Kidney (tissue), 14 donors: Measurements from ENCODE around the gene ITPR1. TPM values are rescaled to one million over a fixed set of nuclear protein-coding genes. Genes with fewer than 3 reads are reported as not detected.

ENCODE experiments used
- DNase-seq, 5 donors: peaks; one replicate each; pipeline ENCODE4 v3.0.0-alpha.2; 2013 to 2020
- FAIRE-seq: peaks from 2 replicates; lab custom pipeline; 2012; peaks lifted over from hg19 to GRCh38; lab: Jason Lieb, UNC
- H3K27ac ChIP-seq, 2 donors: one replicate each; pipeline ENCODE4 v1.7.0; 2013; ENCODE audit warnings: low read depth in 2 of 2, low read length in 2 of 2, inconsistent platforms in 1 of 2
- H3K27me3 ChIP-seq: one replicate; pipeline ENCODE4 v1.7.1; 2013; ENCODE audit warnings: low read length, inconsistent platforms; ENCODE audit not compliant: control insufficient read depth, insufficient read depth
- H3K36me3 ChIP-seq, 3 donors: one replicate each; pipeline versions ENCODE4 v1.7.0 to v1.7.1; 2013; ENCODE audit warnings: low read length in 3 of 3, control low read depth in 1 of 3, inconsistent platforms in 1 of 3; ENCODE audit not compliant: insufficient read depth in 3 of 3, control insufficient read depth in 2 of 3
- H3K4me1 ChIP-seq, 3 donors: one replicate each; pipeline versions ENCODE4 v1.7.0 to v1.7.1; 2013; ENCODE audit warnings: low read length in 3 of 3, inconsistent platforms in 1 of 3, low read depth in 1 of 3; ENCODE audit not compliant: control insufficient read depth in 2 of 3, insufficient read depth in 2 of 3
- H3K4me3 ChIP-seq, 3 donors: one replicate each; pipeline versions ENCODE4 v1.7.0 to v1.8.1; 2013; ENCODE audit warnings: low read length in 3 of 3, control low read depth in 1 of 3, inconsistent platforms in 1 of 3
- H3K9ac ChIP-seq, 3 donors: one replicate each; pipeline versions ENCODE4 v1.7.0 to v1.7.1; 2013; ENCODE audit warnings: low read length in 3 of 3, control low read depth in 1 of 3, inconsistent platforms in 1 of 3
- H3K9me3 ChIP-seq, 3 donors: one replicate each; pipeline versions ENCODE4 v1.7.0 to v1.7.1; 2013; ENCODE audit warnings: low read length in 3 of 3, control low read depth in 1 of 3, inconsistent platforms in 1 of 3; ENCODE audit not compliant: control insufficient read depth in 2 of 3, insufficient read depth in 1 of 3
- intact Hi-C: fragments of 100-400 bp; cut with DNase I; formaldehyde crosslinking; loops from one replicate; pipeline ENCODE4 v1.11.1; 2022
- polyA plus RNA-seq: library from polyadenylated mRNA; stranded (reverse); fragments of 350-450 nt; fragmentation: Illumina TruSeq; extraction: RNeasy Lipid Tissue Mini Kit (QIAGEN cat#74804); gene quantifications from one replicate; pipeline ENCODE4 v1.2.3, GENCODE V29; 2014; ENCODE audit warnings: low read depth, low replicate concordance; ENCODE audit not compliant: insufficient read depth
- total RNA-seq: library from RNA; stranded (reverse); fragmentation: NEBNext Ultra II Directional; extraction: Animal tissue kit (Norgen Biotek cat#: 25700); gene quantifications from one replicate; pipeline ENCODE4 v1.2.1, GENCODE V29; 2021
- TF ChIP-seq, protein P1 (sequence below): IDR thresholded peaks from 3 replicates; pipeline ENCODE4 v1.5.1; 2012; ENCODE audit warnings: mild to moderate bottlenecking, moderate library complexity, borderline replicate concordance; ENCODE audit not compliant: insufficient read depth; ENCODE audit errors: extremely low read depth
- donor health status: control.
- donor health status: control.
- donor health status: control.
- donor health status: control.
- donor health status: control.
- donor health status: DM: yes; HTN: yes; CAD: no.
- donor health status: Normal renal cell carcinoma (clear cell type).

Gene ITPR1
- total and polyA plus RNA-seq, 2 donors from 2014 or later = 30.2 to 81.2 TPM

DNA sequence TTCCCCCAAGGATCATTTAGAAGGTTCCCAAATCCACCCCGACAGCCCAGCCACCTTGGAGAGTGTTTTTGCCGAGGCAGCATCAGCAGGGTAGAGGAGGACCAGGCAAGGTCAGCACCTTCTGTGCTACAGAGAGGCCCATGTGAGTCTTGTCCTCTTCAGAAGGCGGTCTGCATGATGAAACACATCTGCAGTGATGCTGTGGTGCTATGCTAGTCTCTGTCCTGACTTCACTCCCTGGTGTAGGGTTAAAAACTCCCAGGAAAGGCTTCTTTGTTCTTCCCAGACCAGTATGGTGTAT, 87.9 kb downstream of the ITPR1 start:
- TF ChIP-seq, protein P1, sequence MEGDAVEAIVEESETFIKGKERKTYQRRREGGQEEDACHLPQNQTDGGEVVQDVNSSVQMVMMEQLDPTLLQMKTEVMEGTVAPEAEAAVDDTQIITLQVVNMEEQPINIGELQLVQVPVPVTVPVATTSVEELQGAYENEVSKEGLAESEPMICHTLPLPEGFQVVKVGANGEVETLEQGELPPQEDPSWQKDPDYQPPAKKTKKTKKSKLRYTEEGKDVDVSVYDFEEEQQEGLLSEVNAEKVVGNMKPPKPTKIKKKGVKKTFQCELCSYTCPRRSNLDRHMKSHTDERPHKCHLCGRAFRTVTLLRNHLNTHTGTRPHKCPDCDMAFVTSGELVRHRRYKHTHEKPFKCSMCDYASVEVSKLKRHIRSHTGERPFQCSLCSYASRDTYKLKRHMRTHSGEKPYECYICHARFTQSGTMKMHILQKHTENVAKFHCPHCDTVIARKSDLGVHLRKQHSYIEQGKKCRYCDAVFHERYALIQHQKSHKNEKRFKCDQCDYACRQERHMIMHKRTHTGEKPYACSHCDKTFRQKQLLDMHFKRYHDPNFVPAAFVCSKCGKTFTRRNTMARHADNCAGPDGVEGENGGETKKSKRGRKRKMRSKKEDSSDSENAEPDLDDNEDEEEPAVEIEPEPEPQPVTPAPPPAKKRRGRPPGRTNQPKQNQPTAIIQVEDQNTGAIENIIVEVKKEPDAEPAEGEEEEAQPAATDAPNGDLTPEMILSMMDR = no peak
- Histone ChIP-seq H3K27ac (peak overlapping the region; percentile 64 to 82), H3K9me3 (no peaks in the 10 kb centered on the region), H3K27me3 (no peaks in the 10 kb centered on the region), H3K4me3 (no peak overlapping the region), H3K4me1 (peaks cover 13 to 19% (median 15%) of the 10 kb centered on the region in 3 donors), H3K9ac (peak overlapping the region in 2 of 3 donors; percentile 2 to 13), H3K36me3 (no peaks in the 10 kb centered on the region)
- intact Hi-C loops = loop anchor here (5.0 kb wide), 1 partner anchor 234 kb away; no protein-coding TSS in a partner anchor
- FAIRE-seq (no peak), DNase-seq (peak in 3 of 5 donors; percentile 54 to 68 (median 62))

- H3K27ac ChIP-seq = peak overlapping the region in 1 of 2 donors; percentile 82
- DNase-seq = peak in 1 of 5 donors; percentile 24
Measured at GRCh38 chr3:4581498-4581897, 88.3 kb downstream of the ITPR1 start.

GRCh38 chr3:4581920-4582611, 88.9 kb downstream of the ITPR1 start:
- Histone ChIP-seq H3K9ac (peak overlapping the region in 1 of 3 donors; percentile 31), H3K27me3 (no peaks in the 10 kb centered on the region), H3K9me3 (no peaks in the 10 kb centered on the region), H3K27ac (peak overlapping the region; percentile 67 to 82), H3K36me3 (no peaks in the 10 kb centered on the region), H3K4me3 (peak overlapping the region in 1 of 3 donors; percentile 1), H3K4me1 (peaks cover 13 to 19% (median 15%) of the 10 kb centered on the region in 3 donors)
- intact Hi-C loops = loop anchor here (5.0 kb wide), 1 partner anchor 235 kb away; no protein-coding TSS in a partner anchor
- DNase-seq (no peak), FAIRE-seq (no peak)
- TF ChIP-seq, protein P1 = no peak

More at GRCh38 chr3:4581498-4581897, 88.3 kb downstream of the ITPR1 start:
- H3K4me3 ChIP-seq = no peak overlapping the region
- peak overlapping the region in 1 of 3 donors; percentile 13 for H3K9ac ChIP-seq
- H3K36me3 ChIP-seq = no peaks in the 10 kb centered on the region
- no peak for FAIRE-seq
- TF ChIP-seq, protein P1 = no peak
- peaks cover 13 to 19% (median 15%) of the 10 kb centered on the region in 3 donors for H3K4me1 ChIP-seq
- no peaks in the 10 kb centered on the region for H3K9me3 ChIP-seq
- no peaks in the 10 kb centered on the region for H3K27me3 ChIP-seq
- intact Hi-C loops = loop anchor here (5.0 kb wide), 1 partner anchor 234 kb away; no protein-coding TSS in a partner anchor
